Endothelial cell of umbilical vein (primary cell): ENCODE data around the gene TRMT10C.
"Not testable (repeated sequence)": the region's sequence is repeated elsewhere in the genome, so short reads cannot be mapped to it uniquely, and the experiment has no call there.

Experiments used
- CTCF ChIP-seq, 2 donors: IDR thresholded peaks; 1 replicate in 1 of 2; 2 replicates in 1 of 2; pipeline ENCODE4 v1.5.1; 2011; ENCODE audit warnings: low read length in 2 of 2, mild to moderate bottlenecking in 2 of 2, moderate library complexity in 2 of 2, control low read depth in 1 of 2, inconsistent platforms in 1 of 2, low read depth in 1 of 2; ENCODE audit not compliant: insufficient read depth in 1 of 2; ENCODE audit errors: extremely low read depth in 1 of 2
- MAX ChIP-seq: IDR thresholded peaks from 2 replicates; pipeline ENCODE4 v1.6.1; 2011; ENCODE audit not compliant: insufficient read depth, insufficient read length

GRCh38 chr3:101551359-101552081, 10.1 kb upstream of the TRMT10C start:
- TF ChIP-seq CTCF (IDR thresholded peaks at IDR 0.05; ENCODE audit: extremely low read depth in 1 of 2, insufficient read depth in 1 of 2, low read depth in 1 of 2, low read length in 2 of 2); MAX: not testable (repeated sequence)
